Neural progenitor cell (in vitro differentiated cells): ENCODE measurements around the gene GMCL2.

Experiments used
- CTCF ChIP-seq: fragments of 200-600 bp; sonication (generic); IDR thresholded peaks from 2 replicates; pipeline ENCODE4 v1.5.1; 2017; ENCODE audit warnings: antibody characterized with exemption, mild to moderate bottlenecking
- EZH2 ChIP-seq: fragments of 200-600 bp; sonication (generic); IDR thresholded peaks from 2 replicates; pipeline ENCODE4 v1.6.1; 2017; ENCODE audit warnings: antibody characterized with exemption, mild to moderate bottlenecking, moderate library complexity

- TF ChIP-seq CTCF (no peak), EZH2 (no peak)
Measured at GRCh38 chr5:178213748-178214151, 26.6 kb upstream of the GMCL2 start.
